Nephron (organoid): ENCODE data around the gene ORM1.

ENCODE experiments used
- H3K27ac Mint-ChIP-seq, 3 experiments: 2 replicates each; pipeline ENCODE4 v1.8.0; 2020; ENCODE audit warnings: mixed read lengths in 3 of 3, mild to moderate bottlenecking in 2 of 3, moderate library complexity in 1 of 3
- H3K27me3 Mint-ChIP-seq: 2 replicates; pipeline ENCODE4 v1.8.0; 2021; ENCODE audit warnings: low read depth, mild to moderate bottlenecking, moderate library complexity, mixed read lengths
- H3K36me3 Mint-ChIP-seq: 2 replicates; pipeline ENCODE4 v1.8.0; 2020; ENCODE audit warnings: low read depth, mixed read lengths
- H3K4me1 Mint-ChIP-seq: 2 replicates; pipeline ENCODE4 v1.8.0; 2020; ENCODE audit warnings: mixed read lengths
- H3K4me3 Mint-ChIP-seq, 3 experiments: 2 replicates each; pipeline ENCODE4 v1.8.0; 2020; ENCODE audit warnings: mild to moderate bottlenecking in 3 of 3, mixed read lengths in 3 of 3, moderate library complexity in 2 of 3
- H3K9me3 Mint-ChIP-seq: 2 replicates; pipeline ENCODE4 v1.8.0; 2020; ENCODE audit warnings: mixed read lengths
- CTCF ChIP-seq, 3 experiments: fragments of 200-600 bp; sonication (generic); IDR thresholded peaks; one replicate each; pipeline ENCODE4 v1.5.0; 2021; ENCODE audit warnings: antibody characterized with exemption in 3 of 3; ENCODE audit not compliant: unreplicated experiment in 3 of 3

ORM1 gene

GRCh38 chr9:114313186-114313585 is 9.7 kb upstream of the ORM1 start:
- no peak overlapping the region for H3K27ac Mint-ChIP-seq
- no peaks in the 10 kb centered on the region for H3K27me3 Mint-ChIP-seq
- no peaks in the 10 kb centered on the region for H3K9me3 Mint-ChIP-seq
- TF ChIP-seq CTCF (IDR thresholded peaks at IDR 0.05; ENCODE audit: unreplicated experiment in 3 of 3): no peak
- H3K4me3 Mint-ChIP-seq: no peak overlapping the region
- H3K36me3 Mint-ChIP-seq: peaks cover 28% of the 10 kb centered on the region
- H3K4me1 Mint-ChIP-seq: no peaks in the 10 kb centered on the region

GRCh38 chr9:114314256-114314867 is 8.5 kb upstream of the ORM1 start:
- H3K27ac Mint-ChIP-seq: no peak overlapping the region
- no peaks in the 10 kb centered on the region for H3K4me1 Mint-ChIP-seq

GRCh38 chr9:114314881-114315722 is 7.8 kb upstream of the ORM1 start:
- Mint-ChIP-seq H3K4me1 (no peaks in the 10 kb centered on the region), H3K27me3 (no peaks in the 10 kb centered on the region), H3K4me3 (no peak overlapping the region), H3K36me3 (peaks cover 27% of the 10 kb centered on the region), H3K9me3 (no peaks in the 10 kb centered on the region), H3K27ac (no peak overlapping the region)
- TF ChIP-seq CTCF (IDR thresholded peaks at IDR 0.05; ENCODE audit: unreplicated experiment in 3 of 3): no peak

More at GRCh38 chr9:114314256-114314867, 8.5 kb upstream of the ORM1 start:
- no peak for TF ChIP-seq CTCF (IDR thresholded peaks at IDR 0.05; ENCODE audit: unreplicated experiment in 3 of 3)
- no peak overlapping the region for H3K4me3 Mint-ChIP-seq
- no peaks in the 10 kb centered on the region for H3K27me3 Mint-ChIP-seq
- peaks cover 28% of the 10 kb centered on the region for H3K36me3 Mint-ChIP-seq
- H3K9me3 Mint-ChIP-seq: no peaks in the 10 kb centered on the region

- no peaks in the 10 kb centered on the region for H3K27me3 Mint-ChIP-seq
- H3K4me1 Mint-ChIP-seq: no peaks in the 10 kb centered on the region
- H3K27ac Mint-ChIP-seq: no peak overlapping the region
- TF ChIP-seq CTCF (IDR thresholded peaks at IDR 0.05; ENCODE audit: unreplicated experiment in 3 of 3): no peak
- no peak overlapping the region for H3K4me3 Mint-ChIP-seq
- H3K36me3 Mint-ChIP-seq: peaks cover 21% of the 10 kb centered on the region
- H3K9me3 Mint-ChIP-seq: no peaks in the 10 kb centered on the region
Observed at GRCh38 chr9:114315723-114316363, 7.1 kb upstream of the ORM1 start.

GRCh38 chr9:114316605-114317230 is 6.2 kb upstream of the ORM1 start:
- Mint-ChIP-seq H3K27ac (peak overlapping the region in 1 of 3 experiments; percentile 2), H3K4me1 (no peaks in the 10 kb centered on the region), H3K27me3 (no peaks in the 10 kb centered on the region), H3K9me3 (no peaks in the 10 kb centered on the region), H3K36me3 (peaks cover 13% of the 10 kb centered on the region), H3K4me3 (no peak overlapping the region)
- no peak for TF ChIP-seq CTCF (IDR thresholded peaks at IDR 0.05; ENCODE audit: unreplicated experiment in 3 of 3)
